H9 (cell line): ENCODE data around the gene ATP2B2. TPM values are rescaled to one million over a fixed set of nuclear protein-coding genes. Genes with fewer than 3 reads are reported as not detected.

ENCODE experiments used
- DNase-seq: peaks from one replicate; pipeline ENCODE4 v3.0.0-alpha.2; 2017
- H2AFZ ChIP-seq: one replicate; pipeline ENCODE4 v1.6.1; 2013; ENCODE audit warnings: mild to moderate bottlenecking, low read length, control low read depth, moderate library complexity
- H2AK5ac ChIP-seq: 2 replicates; pipeline ENCODE4 v1.6.1; 2013; ENCODE audit warnings: low read length, control low read depth, mixed read lengths; ENCODE audit not compliant: insufficient read length
- H2BK120ac ChIP-seq: one replicate; pipeline ENCODE4 v1.6.1; 2013; ENCODE audit warnings: low read depth, mild to moderate bottlenecking, low read length, control low read depth, inconsistent platforms; ENCODE audit not compliant: poor library complexity, severe bottlenecking
- H2BK12ac ChIP-seq: 2 replicates; pipeline ENCODE4 v1.6.1; 2013; ENCODE audit warnings: low read length, control low read depth, mixed read lengths, low read depth; ENCODE audit not compliant: insufficient read length
- H2BK15ac ChIP-seq: 2 replicates; pipeline ENCODE4 v1.6.1; 2013; ENCODE audit warnings: low read depth, low read length, control low read depth
- H2BK20ac ChIP-seq: one replicate; pipeline ENCODE4 v1.6.1; 2013; ENCODE audit warnings: low read depth, mild to moderate bottlenecking, low read length, control low read depth, inconsistent platforms; ENCODE audit not compliant: poor library complexity, severe bottlenecking
- H2BK5ac ChIP-seq: 2 replicates; pipeline ENCODE4 v1.6.1; 2013; ENCODE audit warnings: low read length, control low read depth, mixed read lengths; ENCODE audit not compliant: insufficient read length
- H3K14ac ChIP-seq: 2 replicates; pipeline ENCODE4 v1.6.1; 2013; ENCODE audit warnings: low read length, control low read depth; ENCODE audit not compliant: insufficient read depth
- H3K18ac ChIP-seq: 2 replicates; pipeline ENCODE4 v1.6.1; 2013; ENCODE audit warnings: low read depth, mild to moderate bottlenecking, mixed read lengths, low read length, control low read depth; ENCODE audit not compliant: insufficient read length
- H3K23ac ChIP-seq: 2 replicates; pipeline ENCODE4 v1.6.1; 2013; ENCODE audit warnings: low read length, control low read depth, mixed read lengths, low read depth; ENCODE audit not compliant: insufficient read length
- H3K23me2 ChIP-seq: 2 replicates; pipeline ENCODE4 v1.6.1; 2013; ENCODE audit warnings: low read depth, mild to moderate bottlenecking, mixed read lengths, low read length, control low read depth; ENCODE audit not compliant: insufficient read length, poor library complexity, severe bottlenecking
- H3K27ac ChIP-seq: 2 replicates; pipeline ENCODE4 v1.5.1; 2013; ENCODE audit warnings: low read length, control low read depth, mixed read lengths, low read depth; ENCODE audit not compliant: insufficient read length
- H3K27me3 ChIP-seq: 2 replicates; pipeline ENCODE4 v1.6.1; 2013; ENCODE audit warnings: low read length, control low read depth, inconsistent platforms; ENCODE audit not compliant: insufficient read depth
- H3K4ac ChIP-seq: 2 replicates; pipeline ENCODE4 v1.6.1; 2013; ENCODE audit warnings: low read depth, mild to moderate bottlenecking, control low read depth, inconsistent platforms, low read length, moderate library complexity
- H3K4me1 ChIP-seq: 2 replicates; pipeline ENCODE4 v1.6.1; 2013; ENCODE audit warnings: low read length, control low read depth, inconsistent platforms; ENCODE audit not compliant: insufficient read depth
- H3K4me2 ChIP-seq: 2 replicates; pipeline ENCODE4 v1.6.1; 2013; ENCODE audit warnings: low read length, control low read depth, mixed read lengths; ENCODE audit not compliant: insufficient read length, insufficient read depth
- H3K56ac ChIP-seq: 2 replicates; pipeline ENCODE4 v1.6.1; 2013; ENCODE audit warnings: low read depth, mild to moderate bottlenecking, mixed read lengths, low read length, control low read depth; ENCODE audit not compliant: insufficient read length
- H3K79me1 ChIP-seq: 2 replicates; pipeline ENCODE4 v1.6.1; 2013; ENCODE audit warnings: low read depth, mild to moderate bottlenecking, moderate library complexity, low read length, control low read depth, inconsistent platforms; ENCODE audit not compliant: insufficient read depth, poor library complexity, severe bottlenecking
- H3K79me2 ChIP-seq: 2 replicates; pipeline ENCODE4 v1.6.1; 2013; ENCODE audit warnings: low read length, control low read depth, inconsistent platforms; ENCODE audit not compliant: insufficient read depth
- H3K9ac ChIP-seq: 2 replicates; pipeline ENCODE4 v1.6.1; 2013; ENCODE audit warnings: low read length, control low read depth, mixed read lengths; ENCODE audit not compliant: insufficient read length; ENCODE audit errors: extremely low read depth
- H3K9me3 ChIP-seq: one replicate; pipeline ENCODE4 v1.6.1; 2013; ENCODE audit warnings: low read depth, low read length, inconsistent platforms; ENCODE audit not compliant: control insufficient read depth
- H3T11ph ChIP-seq: one replicate; pipeline ENCODE4 v1.6.1; 2013; ENCODE audit warnings: mild to moderate bottlenecking, low read length, control low read depth, inconsistent platforms
- H4K20me1 ChIP-seq: one replicate; pipeline ENCODE4 v1.6.1; 2013; ENCODE audit not compliant: control insufficient read depth, insufficient read length, insufficient read depth
- H4K5ac ChIP-seq: 2 replicates; pipeline ENCODE4 v1.6.1; 2013; ENCODE audit warnings: low read depth, mild to moderate bottlenecking, mixed read lengths, low read length, control low read depth; ENCODE audit not compliant: insufficient read length
- H4K8ac ChIP-seq: replicated peaks from 2 replicates; pipeline ENCODE4 v1.6.1; 2013; ENCODE audit warnings: low read length, control low read depth, mixed read lengths, low read depth; ENCODE audit not compliant: insufficient read length
- H4K91ac ChIP-seq: 2 replicates; pipeline ENCODE4 v1.6.1; 2013; ENCODE audit warnings: low read depth, mild to moderate bottlenecking, moderate library complexity, mixed read lengths, low read length, control low read depth; ENCODE audit not compliant: insufficient read length
- H3K27ac Mint-ChIP-seq, 3 experiments: 2 replicates in 2 of 3; 3 replicates in 1 of 3; pipeline ENCODE4 v1.8.0; 2020 to 2021; ENCODE audit warnings: mixed read lengths in 3 of 3, mild to moderate bottlenecking in 1 of 3, moderate library complexity in 1 of 3
- H3K27me3 Mint-ChIP-seq: 2 replicates; pipeline ENCODE4 v1.8.0; 2021; ENCODE audit warnings: low read depth, mild to moderate bottlenecking, moderate library complexity, mixed read lengths
- H3K36me3 Mint-ChIP-seq, 3 experiments: 2 replicates in 2 of 3; 3 replicates in 1 of 3; pipeline ENCODE4 v1.8.0; 2020 to 2021; ENCODE audit warnings: low read depth in 3 of 3, mixed read lengths in 3 of 3; ENCODE audit not compliant: insufficient read depth in 1 of 3
- H3K4me1 Mint-ChIP-seq, 2 experiments: 2 replicates each; pipeline ENCODE4 v1.8.0; 2020; ENCODE audit warnings: mixed read lengths in 2 of 2
- H3K4me3 Mint-ChIP-seq, 2 experiments: 2 replicates in 1 of 2; 3 replicates in 1 of 2; pipeline ENCODE4 v1.8.0; 2020 to 2021; ENCODE audit warnings: mild to moderate bottlenecking in 2 of 2, mixed read lengths in 2 of 2, moderate library complexity in 1 of 2
- H3K9me3 Mint-ChIP-seq, 2 experiments: 2 replicates in 1 of 2; 3 replicates in 1 of 2; pipeline ENCODE4 v1.8.0; 2020; ENCODE audit warnings: mild to moderate bottlenecking in 2 of 2, mixed read lengths in 2 of 2, moderate library complexity in 1 of 2
- CTCF ChIP-seq: fragments of 200-600 bp; sonication (generic); conservative IDR thresholded peaks from 3 replicates; pipeline ENCODE4 v1.8.0; 2021; ENCODE audit warnings: antibody characterized with exemption, mild to moderate bottlenecking
- WGBS: extraction: QIAGEN DNeasy Blood & Tissue Kit; methylation state at CpG from one replicate; pipeline ENCODE4 v1.1.7; 2013; ENCODE audit warnings: missing lambda C conversion rate, low lambda C conversion rate, mixed read lengths; ENCODE audit not compliant: insufficient read length; ENCODE audit errors: extremely low coverage; 5-methylcytosine and 5-hydroxymethylcytosine counted together
- total RNA-seq: library from RNA; stranded (reverse); gene quantifications from 2 replicates; pipeline ENCODE4 v1.2.1, GENCODE V29; 2021

ATP2B2 gene
- total RNA-seq, 1 experiment from 2014 or later = 0.33 TPM

- Histone ChIP-seq H3K79me2 (no peaks in the 10 kb centered on the region), H2AFZ (no peak overlapping the region), H3K9ac (no peak overlapping the region), H3K23me2 (no peaks in the 10 kb centered on the region), H4K8ac (no peak overlapping the region), H2BK5ac (no peak overlapping the region), H2BK15ac (no peak overlapping the region), H3K9me3 (peaks cover 14% of the 10 kb centered on the region), H3K79me1 (no peaks in the 10 kb centered on the region), H3K4me1 (peaks cover 2% of the 10 kb centered on the region), H3K4me2 (no peak overlapping the region), H2BK120ac (no peak overlapping the region), H4K91ac (no peak overlapping the region), H3K27ac (no peak overlapping the region), H3K14ac (no peak overlapping the region), H2AK5ac (no peak overlapping the region), H3K18ac (no peak overlapping the region), H3K56ac (no peak overlapping the region), H3K27me3 (no peaks in the 10 kb centered on the region), H2BK12ac (no peak overlapping the region), H4K5ac (no peak overlapping the region), H3K23ac (no peak overlapping the region), H3K4ac (no peak overlapping the region), H2BK20ac (no peak overlapping the region), H4K20me1 (no peaks in the 10 kb centered on the region), H3T11ph (no peak overlapping the region)
- no peak for DNase-seq
- Mint-ChIP-seq H3K36me3 (no peaks in the 10 kb centered on the region; a peak in 1 of 7 replicates), H3K9me3 (no peaks in the 10 kb centered on the region), H3K4me1 (peaks cover 14 to 17% of the 10 kb centered on the region in 2 experiments), H3K4me3 (no peak overlapping the region), H3K27ac (no peak overlapping the region), H3K27me3 (peaks cover 3% of the 10 kb centered on the region)
- no peak for TF ChIP-seq CTCF
- WGBS = no CpG with 5 or more reads among the region's 2 CpGs
Measured at GRCh38 chr3:10389995-10390394, 115.4 kb downstream of the ATP2B2 start.
